ENCODE data around the gene TSPEAR. TPM values are rescaled to one million over a fixed set of nuclear protein-coding genes. Genes with fewer than 3 reads are reported as not detected.

TSPEAR gene
- total RNA-seq, 1 experiment from 2014 or later = not detected

- ChIA-PET POLR2A (no interaction called here), CTCF (no interaction called here)
- DNase-seq (ENCODE audit: low read depth, low spot score) (no peak), ATAC-seq (no peak)
- H3K27me3 ChIP-seq (ENCODE audit: control insufficient read depth, insufficient read depth, low read length) = no peaks in the 10 kb centered on the region
- no peak overlapping the region for H3K27ac ChIP-seq (ENCODE audit: low read length)
- peaks cover 5% of the 10 kb centered on the region; the same call in 1 of the 2 replicates for H3K9me3 ChIP-seq (ENCODE audit: control insufficient read depth, insufficient read depth, low read depth, low read length)
- BruUV-seq (replicated peaks) = no TSS peak
- intact Hi-C loops (cut with micrococcal nuclease; ENCODE audit: unreplicated experiment) (no loop called here), in situ Hi-C loops (cut with HindIII; ENCODE audit: low pct_unique_long_range_greater_than_20kb, low sequenced_read_pairs) (no loop called here)
- H3K4me3 ChIP-seq (ENCODE audit: low read depth in 2 of 2, low read length in 2 of 2) = no peak overlapping the region
- H3K36me3 ChIP-seq (ENCODE audit: control insufficient read depth, insufficient read depth, low read length) = no peaks in the 10 kb centered on the region
- H3K4me1 ChIP-seq (ENCODE audit: control insufficient read depth, insufficient read depth, low read length) = no peaks in the 10 kb centered on the region
- TF ChIP-seq SIN3A (IDR thresholded peaks at IDR 0.05; ENCODE audit: borderline replicate concordance, insufficient read depth, low read depth, low read length) (no peak), TCF7L2 (IDR thresholded peaks at IDR 0.05; ENCODE audit: low read depth, low read length) (no peak), CTCF (IDR thresholded peaks at IDR 0.05) (no peak), POLR2AphosphoS5 (IDR thresholded peaks at IDR 0.05; ENCODE audit: low read depth, low read length) (no peak), REST (IDR thresholded peaks at IDR 0.05; ENCODE audit: insufficient read depth in 1 of 2, low read depth in 2 of 2, low read length in 1 of 2) (no peak)
These were observed 92.5 kb downstream of the TSPEAR start for GRCh38 chr21:44618909-44619308.

GRCh38 chr21:44618504-44618903 lies 92.9 kb downstream of the TSPEAR start:
- CTCF ChIA-PET = no interaction called here
- in situ Hi-C loops (cut with HindIII; ENCODE audit: low pct_unique_long_range_greater_than_20kb, low sequenced_read_pairs) (no loop called here), intact Hi-C loops (cut with micrococcal nuclease; ENCODE audit: unreplicated experiment) (no loop called here)
- POLR2A ChIA-PET = no interaction called here
- no TSS peak for BruUV-seq (replicated peaks)
- H3K9me3 ChIP-seq (ENCODE audit: control insufficient read depth, insufficient read depth, low read depth, low read length) = peaks cover 2% of the 10 kb centered on the region; the same call in 1 of the 2 replicates
- no peak overlapping the region for H3K27ac ChIP-seq (ENCODE audit: low read length)
- no peak for DNase-seq (ENCODE audit: low read depth, low spot score)
- peak; percentile 17; the same call in 1 of the 2 replicates for TF ChIP-seq CTCF (IDR thresholded peaks at IDR 0.05)
- no peak for TF ChIP-seq POLR2AphosphoS5 (IDR thresholded peaks at IDR 0.05; ENCODE audit: low read depth, low read length)
- H3K36me3 ChIP-seq (ENCODE audit: control insufficient read depth, insufficient read depth, low read length) = no peaks in the 10 kb centered on the region
- no peak overlapping the region for H3K4me3 ChIP-seq (ENCODE audit: low read depth in 2 of 2, low read length in 2 of 2)
- H3K4me1 ChIP-seq (ENCODE audit: control insufficient read depth, insufficient read depth, low read length) = no peaks in the 10 kb centered on the region
- no peaks in the 10 kb centered on the region for H3K27me3 ChIP-seq (ENCODE audit: control insufficient read depth, insufficient read depth, low read length)
- ATAC-seq = no peak
